IPS-18c (cell line): Measurements from ENCODE around the gene WWC2.

Source experiments
- H3K4me3 ChIP-seq: 2 replicates; pipeline ENCODE4 v1.7.0; 2013; ENCODE audit warnings: low read depth, mild to moderate bottlenecking, low read length, moderate library complexity; ENCODE audit not compliant: insufficient read depth
- H3K9me3 ChIP-seq: one replicate; pipeline ENCODE4 v1.6.1; 2013; ENCODE audit warnings: mild to moderate bottlenecking, low read length, moderate library complexity; ENCODE audit not compliant: control insufficient read depth, insufficient read depth

The WWC2 gene

GRCh38 chr4:183285886-183286285 is 186.8 kb downstream of the WWC2 start:
- Histone ChIP-seq H3K9me3 (no peaks in the 10 kb centered on the region), H3K4me3 (no peak overlapping the region)

GRCh38 chr4:183286590-183287308 is 187.7 kb downstream of the WWC2 start:
- H3K9me3 ChIP-seq, result no peaks in the 10 kb centered on the region
- no peak overlapping the region for H3K4me3 ChIP-seq

- no peak overlapping the region for H3K4me3 ChIP-seq
- no peaks in the 10 kb centered on the region for H3K9me3 ChIP-seq
Observed at GRCh38 chr4:183287309-183287659, 188.2 kb downstream of the WWC2 start.

- H3K4me3 ChIP-seq, result no peak overlapping the region
- no peaks in the 10 kb centered on the region for H3K9me3 ChIP-seq
Observed at GRCh38 chr4:183287677-183288076, 188.6 kb downstream of the WWC2 start.

GRCh38 chr4:183288955-183289354 is 189.9 kb downstream of the WWC2 start:
- Histone ChIP-seq H3K9me3 (no peaks in the 10 kb centered on the region), H3K4me3 (no peak overlapping the region)

- Histone ChIP-seq H3K9me3 (no peaks in the 10 kb centered on the region), H3K4me3 (no peak overlapping the region)
Observed at GRCh38 chr4:183289688-183290087, 190.6 kb downstream of the WWC2 start.

GRCh38 chr4:183291070-183291469 is 192.0 kb downstream of the WWC2 start:
- Histone ChIP-seq H3K4me3 (no peak overlapping the region), H3K9me3 (no peaks in the 10 kb centered on the region)

- Histone ChIP-seq H3K9me3 (no peaks in the 10 kb centered on the region), H3K4me3 (no peak overlapping the region)
Observed at GRCh38 chr4:183295711-183296110, 196.7 kb downstream of the WWC2 start.

- H3K9me3 ChIP-seq, result no peaks in the 10 kb centered on the region
- no peak overlapping the region for H3K4me3 ChIP-seq
Observed at GRCh38 chr4:183297675-183298074, 198.6 kb downstream of the WWC2 start.

GRCh38 chr4:183299464-183299863 is 200.4 kb downstream of the WWC2 start:
- Histone ChIP-seq H3K9me3 (no peaks in the 10 kb centered on the region), H3K4me3 (no peak overlapping the region)

- Histone ChIP-seq H3K9me3 (no peaks in the 10 kb centered on the region), H3K4me3 (no peak overlapping the region)
Observed at GRCh38 chr4:183300070-183300469, 201.0 kb downstream of the WWC2 start.

- H3K9me3 ChIP-seq, result no peaks in the 10 kb centered on the region
- no peak overlapping the region for H3K4me3 ChIP-seq
Observed at GRCh38 chr4:183300655-183301054, 201.6 kb downstream of the WWC2 start.

GRCh38 chr4:183303301-183303700 is 204.2 kb downstream of the WWC2 start:
- H3K9me3 ChIP-seq, result no peaks in the 10 kb centered on the region
- H3K4me3 ChIP-seq, result no peak overlapping the region

GRCh38 chr4:183304067-183304466 is 205.0 kb downstream of the WWC2 start:
- H3K4me3 ChIP-seq, result no peak overlapping the region
- H3K9me3 ChIP-seq, result no peaks in the 10 kb centered on the region

- H3K9me3 ChIP-seq, result no peaks in the 10 kb centered on the region
- H3K4me3 ChIP-seq, result no peak overlapping the region
Observed at GRCh38 chr4:183304538-183304937, 205.5 kb downstream of the WWC2 start.

GRCh38 chr4:183306811-183307210 is 207.8 kb downstream of the WWC2 start:
- no peaks in the 10 kb centered on the region for H3K9me3 ChIP-seq
- H3K4me3 ChIP-seq, result no peak overlapping the region

- H3K9me3 ChIP-seq, result no peaks in the 10 kb centered on the region
- no peak overlapping the region for H3K4me3 ChIP-seq
Observed at GRCh38 chr4:183312841-183313240, 213.8 kb downstream of the WWC2 start.

GRCh38 chr4:183314336-183314735 is 215.3 kb downstream of the WWC2 start:
- no peaks in the 10 kb centered on the region for H3K9me3 ChIP-seq
- no peak overlapping the region for H3K4me3 ChIP-seq

- no peaks in the 10 kb centered on the region for H3K9me3 ChIP-seq
- no peak overlapping the region for H3K4me3 ChIP-seq
Observed at GRCh38 chr4:183314806-183315205, 215.7 kb downstream of the WWC2 start.
